ENCODE measurements around the gene SNRNP48.

GRCh38 chr6:7547315-7547714, 42.7 kb upstream of the SNRNP48 start:
- TF ChIP-seq EZH2 (IDR thresholded peaks at IDR 0.05; ENCODE audit: insufficient read depth, poor library complexity, severe bottlenecking) (no peak), EZH2phosphoT487 (IDR thresholded peaks at IDR 0.05; ENCODE audit: insufficient read depth, low read depth) (no peak)
